GM06990 (cell line): ENCODE results near the gene PRPF19.

Experiments used
- DNase-seq: peaks from one replicate; pipeline ENCODE4 v3.0.0-alpha.2; 2011; ENCODE audit not compliant: insufficient read length; ENCODE audit errors: extremely low read depth
- H3K27me3 ChIP-seq: replicated peaks from 2 replicates; pipeline ENCODE4 v1.6.0; 2011; ENCODE audit warnings: low read length; ENCODE audit not compliant: control insufficient read depth, insufficient read depth
- H3K36me3 ChIP-seq: 2 replicates; pipeline ENCODE4 v1.5.1; 2011; ENCODE audit warnings: low read length; ENCODE audit not compliant: control insufficient read depth, insufficient read depth
- H3K4me3 ChIP-seq: replicated peaks from 2 replicates; pipeline ENCODE4 v1.5.1; 2011; ENCODE audit warnings: low read depth, mild to moderate bottlenecking, control low read depth, low read length
- TF ChIP-seq, protein P1 (sequence below): IDR thresholded peaks from 2 replicates; pipeline ENCODE4 v1.5.1; 2011; ENCODE audit warnings: low read length, control low read depth, mild to moderate bottlenecking, inconsistent platforms; ENCODE audit not compliant: insufficient read depth, poor library complexity, severe bottlenecking

PRPF19 gene

DNA sequence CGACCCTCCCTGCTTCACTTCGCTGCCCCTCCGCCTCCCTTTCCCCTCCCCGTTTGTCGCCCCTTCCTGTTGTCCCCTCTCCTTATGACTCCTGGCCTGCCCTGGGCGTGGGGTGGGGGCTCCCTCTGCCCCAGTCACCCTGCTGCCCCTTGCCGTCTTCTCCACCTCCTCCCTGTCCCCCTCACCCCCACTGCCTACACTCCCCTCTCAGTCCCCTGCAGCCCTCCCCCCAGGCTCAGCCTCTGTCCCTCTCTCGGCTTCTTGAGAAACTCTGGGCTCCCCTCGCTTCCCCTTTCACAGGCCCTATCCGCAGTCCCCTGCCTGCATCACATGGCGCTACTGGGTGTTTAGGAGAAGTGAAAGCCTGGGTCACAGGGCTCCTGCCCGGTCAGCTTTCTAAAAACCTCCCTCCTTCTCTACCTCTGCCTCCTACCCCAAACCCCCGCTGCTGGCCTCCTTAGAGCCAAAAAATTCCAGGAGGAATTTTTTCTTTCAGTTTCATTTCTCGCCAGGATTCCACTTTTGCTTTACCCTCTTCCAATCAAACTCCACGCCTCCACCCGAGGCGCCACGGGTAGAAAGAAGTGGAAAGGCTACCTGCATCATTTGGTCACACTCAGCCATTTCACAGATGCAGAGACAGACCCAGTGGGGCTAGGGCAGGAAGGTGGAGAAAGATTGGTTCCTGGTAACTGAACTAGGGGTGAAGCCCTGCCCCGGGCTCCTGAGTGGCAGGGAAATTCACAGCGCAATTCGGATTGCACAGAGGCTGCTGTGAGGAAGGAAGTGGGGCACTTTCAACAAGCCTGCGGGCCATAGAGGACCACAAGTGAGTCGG, 45.7 kb upstream of the PRPF19 start, which contains the start of gene SLC15A3:
Gene SLC15A3 (minus strand): TSS at position 273 of the 838 bp plus-strand sequence. CDS start 625 bp downstream, outside the sequence.
- TF ChIP-seq, protein P1, sequence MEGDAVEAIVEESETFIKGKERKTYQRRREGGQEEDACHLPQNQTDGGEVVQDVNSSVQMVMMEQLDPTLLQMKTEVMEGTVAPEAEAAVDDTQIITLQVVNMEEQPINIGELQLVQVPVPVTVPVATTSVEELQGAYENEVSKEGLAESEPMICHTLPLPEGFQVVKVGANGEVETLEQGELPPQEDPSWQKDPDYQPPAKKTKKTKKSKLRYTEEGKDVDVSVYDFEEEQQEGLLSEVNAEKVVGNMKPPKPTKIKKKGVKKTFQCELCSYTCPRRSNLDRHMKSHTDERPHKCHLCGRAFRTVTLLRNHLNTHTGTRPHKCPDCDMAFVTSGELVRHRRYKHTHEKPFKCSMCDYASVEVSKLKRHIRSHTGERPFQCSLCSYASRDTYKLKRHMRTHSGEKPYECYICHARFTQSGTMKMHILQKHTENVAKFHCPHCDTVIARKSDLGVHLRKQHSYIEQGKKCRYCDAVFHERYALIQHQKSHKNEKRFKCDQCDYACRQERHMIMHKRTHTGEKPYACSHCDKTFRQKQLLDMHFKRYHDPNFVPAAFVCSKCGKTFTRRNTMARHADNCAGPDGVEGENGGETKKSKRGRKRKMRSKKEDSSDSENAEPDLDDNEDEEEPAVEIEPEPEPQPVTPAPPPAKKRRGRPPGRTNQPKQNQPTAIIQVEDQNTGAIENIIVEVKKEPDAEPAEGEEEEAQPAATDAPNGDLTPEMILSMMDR: no peak
- Histone ChIP-seq H3K36me3 (no peaks in the 10 kb centered on the region; the same call in 1 of the 2 replicates), H3K4me3 (peak within 1 kb of the TSS; percentile 91), H3K27me3 (no peaks in the 10 kb centered on the region)
- DNase-seq: peak; percentile 76

DNA sequence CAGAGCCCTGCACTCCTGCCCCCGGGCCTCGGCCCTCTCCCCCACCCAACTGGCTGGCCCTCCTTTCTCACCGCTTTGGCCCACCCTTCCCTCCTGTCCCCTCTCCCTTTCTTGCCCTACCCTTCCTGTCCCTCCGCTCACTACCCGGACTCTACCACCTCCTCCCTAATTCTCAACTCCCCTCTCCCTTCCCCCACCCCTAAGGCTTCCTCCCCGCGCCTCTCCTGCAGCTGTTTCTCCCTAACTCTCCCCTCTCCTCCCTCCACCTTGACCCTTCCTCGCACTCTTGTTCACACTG, 45.2 kb upstream of the PRPF19 start:
- TF ChIP-seq, protein P1: no peak
- no peak for DNase-seq
- Histone ChIP-seq H3K36me3 (peaks cover 1% of the 10 kb centered on the region), H3K4me3 (peak overlapping the region; percentile 91), H3K27me3 (no peaks in the 10 kb centered on the region)

DNA sequence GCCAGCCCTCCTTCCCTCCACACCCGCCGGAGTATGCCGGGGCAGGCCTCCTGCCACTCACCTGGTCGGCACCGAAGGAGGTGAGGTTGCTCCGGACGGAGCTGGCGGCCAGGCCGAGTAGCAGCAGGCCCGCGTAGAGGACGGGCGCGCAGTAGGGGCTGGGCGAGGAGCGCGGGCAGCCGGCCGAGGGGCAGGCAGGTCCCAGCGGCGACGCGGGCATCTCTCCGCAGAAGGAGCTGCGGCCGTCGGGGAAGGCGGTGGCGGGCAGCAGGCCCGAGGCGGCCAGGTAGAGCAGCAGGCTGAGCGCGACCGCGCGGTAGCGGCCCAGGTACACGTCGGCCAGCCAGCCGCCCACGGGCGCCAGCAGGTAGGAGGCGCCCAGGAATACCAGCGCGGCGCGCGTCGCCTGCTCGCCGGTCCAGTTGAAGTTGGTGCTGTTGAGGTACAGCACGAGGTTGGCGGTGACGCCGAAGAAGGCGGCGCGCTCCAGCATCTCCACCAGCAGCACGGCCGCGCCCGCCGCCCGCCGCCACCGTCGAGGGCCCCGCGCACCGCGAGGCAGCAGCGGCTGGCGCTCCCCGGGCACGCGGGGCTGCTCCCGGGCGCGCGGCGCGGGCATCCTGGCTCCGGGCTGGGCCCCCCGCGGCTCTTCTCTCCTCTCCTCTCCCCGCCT, 44.7 kb upstream of the PRPF19 start:
- Histone ChIP-seq H3K36me3 (peaks cover 6% of the 10 kb centered on the region), H3K27me3 (no peaks in the 10 kb centered on the region), H3K4me3 (peak overlapping the region; percentile 91)
- TF ChIP-seq, protein P1: no peak
- peak; percentile 65 for DNase-seq

DNA sequence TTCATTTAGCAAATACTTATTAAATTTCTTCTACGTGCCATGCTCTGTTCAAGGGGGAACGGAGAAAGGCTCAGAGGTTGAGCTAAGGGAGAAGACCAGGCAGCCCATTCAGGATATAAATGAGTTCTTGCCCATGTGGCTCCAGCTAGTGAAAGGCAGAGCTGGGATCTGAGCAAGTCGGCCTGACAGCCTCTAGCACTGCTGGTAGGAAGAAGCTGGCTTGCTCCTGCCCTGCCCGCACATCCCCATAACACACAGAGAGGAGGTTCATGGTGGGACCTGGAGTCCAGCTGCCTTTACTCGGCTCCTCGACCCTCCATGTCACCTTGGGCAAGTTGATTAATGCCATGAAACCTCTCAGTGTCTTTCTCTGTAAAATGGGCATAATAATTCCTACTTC, 43.6 kb upstream of the PRPF19 start:
- no peak for DNase-seq
- no peaks in the 10 kb centered on the region for H3K27me3 ChIP-seq
- H3K4me3 ChIP-seq: peak overlapping the region; percentile 91
- TF ChIP-seq, protein P1: no peak
- H3K36me3 ChIP-seq: peaks cover 8% of the 10 kb centered on the region

DNA sequence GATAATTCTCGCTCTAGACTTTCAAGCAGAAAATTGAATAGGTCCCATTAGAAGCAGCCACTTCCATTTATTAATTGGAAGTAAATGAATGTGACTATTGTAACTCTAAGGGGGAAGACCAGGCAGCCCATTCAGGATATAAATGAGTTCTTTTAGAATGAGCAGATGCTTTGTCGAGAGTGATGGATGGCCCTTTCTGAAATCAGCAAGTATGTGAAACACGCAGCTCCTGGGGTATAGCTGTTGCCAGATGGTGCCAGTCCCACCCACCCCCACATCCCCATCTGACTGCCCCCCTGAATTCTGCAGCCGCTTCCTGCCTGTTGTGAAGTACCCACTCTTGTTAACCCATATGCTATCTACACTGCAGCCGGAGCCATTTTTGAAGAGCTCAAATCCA, 41.9 kb upstream of the PRPF19 start:
- DNase-seq: no peak
- Histone ChIP-seq H3K27me3 (no peaks in the 10 kb centered on the region), H3K4me3 (no peak overlapping the region), H3K36me3 (peaks cover 13% of the 10 kb centered on the region)
- TF ChIP-seq, protein P1: no peak
